Erythroblast (primary cell): ENCODE measurements around the gene PIK3C2G.

ENCODE experiments used
- GATA1 ChIP-seq: IDR thresholded peaks from 2 replicates; pipeline ENCODE4 v1.6.1; 2011; ENCODE audit warnings: low read depth, mild to moderate bottlenecking, control low read depth, low read length, moderate library complexity
- POLR2A ChIP-seq: IDR thresholded peaks from 2 replicates; pipeline ENCODE4 v1.6.1; 2011; ENCODE audit warnings: mild to moderate bottlenecking, low read length

GRCh38 chr12:18258929-18259328 lies 2.4 kb upstream of the PIK3C2G start:
- TF ChIP-seq POLR2A, result no peak
- TF ChIP-seq GATA1, result no peak
